Chondrocyte (in vitro differentiated cells): ENCODE results near the gene TGFBR3. TPM values are rescaled to one million over a fixed set of nuclear protein-coding genes. Genes with fewer than 3 reads are reported as not detected.

ENCODE experiments used
- DNase-seq: peaks from one replicate; pipeline ENCODE4 v3.0.0; 2021; ENCODE audit warnings: mixed read lengths, low spot score
- H3K27ac Mint-ChIP-seq: one replicate; pipeline ENCODE4 v1.8.0; 2021; ENCODE audit warnings: mild to moderate bottlenecking, moderate library complexity, mixed read lengths; ENCODE audit not compliant: unreplicated experiment
- H3K27me3 Mint-ChIP-seq: 2 replicates; pipeline ENCODE4 v1.8.0; 2021; ENCODE audit warnings: low read depth, mixed read lengths
- H3K36me3 Mint-ChIP-seq: 2 replicates; pipeline ENCODE4 v1.8.0; 2021; ENCODE audit warnings: low read depth, mixed read lengths
- H3K4me1 Mint-ChIP-seq: 2 replicates; pipeline ENCODE4 v1.8.0; 2021; ENCODE audit warnings: low read depth, mild to moderate bottlenecking, mixed read lengths
- H3K4me3 Mint-ChIP-seq: one replicate; pipeline ENCODE4 v1.8.0; 2021; ENCODE audit warnings: mild to moderate bottlenecking, moderate library complexity, mixed read lengths; ENCODE audit not compliant: unreplicated experiment
- H3K9me3 Mint-ChIP-seq: 2 replicates; pipeline ENCODE4 v1.8.0; 2021; ENCODE audit warnings: low read depth, mixed read lengths
- total RNA-seq: library from RNA; stranded (reverse); gene quantifications from 3 replicates; pipeline ENCODE4 v1.2.1, GENCODE V29; 2021
- TF ChIP-seq, protein P1 (sequence below): fragments of 200-600 bp; sonication (generic); IDR thresholded peaks from 2 replicates; pipeline ENCODE4 v1.5.0; 2021; ENCODE audit warnings: antibody characterized with exemption, mild to moderate bottlenecking, moderate library complexity

The TGFBR3 gene
- total RNA-seq, 1 donor from 2014 or later, result 1.4 TPM

DNA sequence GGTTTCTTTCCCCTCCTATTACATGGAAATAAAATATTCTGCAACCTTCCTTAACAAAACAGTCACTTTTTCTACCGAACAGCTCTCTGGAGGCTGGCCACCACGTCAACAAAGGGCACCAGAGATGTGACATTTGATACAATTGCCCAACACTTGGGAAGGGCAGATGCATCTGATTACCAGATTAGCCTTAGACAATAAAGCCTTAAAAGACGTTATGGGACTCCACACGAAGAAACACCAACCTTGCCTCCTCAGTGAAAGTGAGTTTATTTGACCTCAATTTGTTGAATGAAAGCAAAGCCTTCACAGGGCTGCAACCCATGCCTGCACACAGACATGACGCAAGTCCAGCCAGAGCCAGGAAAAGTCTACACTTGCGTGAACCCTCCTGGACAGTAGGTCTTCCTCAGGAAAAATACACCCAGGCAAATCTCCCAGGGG is 136.1 kb downstream of the TGFBR3 start:
- no peak overlapping the region for H3K27ac Mint-ChIP-seq
- H3K27me3 Mint-ChIP-seq, result no peaks in the 10 kb centered on the region
- TF ChIP-seq, protein P1, sequence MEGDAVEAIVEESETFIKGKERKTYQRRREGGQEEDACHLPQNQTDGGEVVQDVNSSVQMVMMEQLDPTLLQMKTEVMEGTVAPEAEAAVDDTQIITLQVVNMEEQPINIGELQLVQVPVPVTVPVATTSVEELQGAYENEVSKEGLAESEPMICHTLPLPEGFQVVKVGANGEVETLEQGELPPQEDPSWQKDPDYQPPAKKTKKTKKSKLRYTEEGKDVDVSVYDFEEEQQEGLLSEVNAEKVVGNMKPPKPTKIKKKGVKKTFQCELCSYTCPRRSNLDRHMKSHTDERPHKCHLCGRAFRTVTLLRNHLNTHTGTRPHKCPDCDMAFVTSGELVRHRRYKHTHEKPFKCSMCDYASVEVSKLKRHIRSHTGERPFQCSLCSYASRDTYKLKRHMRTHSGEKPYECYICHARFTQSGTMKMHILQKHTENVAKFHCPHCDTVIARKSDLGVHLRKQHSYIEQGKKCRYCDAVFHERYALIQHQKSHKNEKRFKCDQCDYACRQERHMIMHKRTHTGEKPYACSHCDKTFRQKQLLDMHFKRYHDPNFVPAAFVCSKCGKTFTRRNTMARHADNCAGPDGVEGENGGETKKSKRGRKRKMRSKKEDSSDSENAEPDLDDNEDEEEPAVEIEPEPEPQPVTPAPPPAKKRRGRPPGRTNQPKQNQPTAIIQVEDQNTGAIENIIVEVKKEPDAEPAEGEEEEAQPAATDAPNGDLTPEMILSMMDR, result no peak
- DNase-seq, result no peak
- H3K36me3 Mint-ChIP-seq, result no peaks in the 10 kb centered on the region
- H3K9me3 Mint-ChIP-seq, result peaks cover 16% of the 10 kb centered on the region
- H3K4me3 Mint-ChIP-seq, result no peak overlapping the region
- peaks cover 22% of the 10 kb centered on the region for H3K4me1 Mint-ChIP-seq

- Mint-ChIP-seq H3K4me1 (peaks cover 28% of the 10 kb centered on the region), H3K27me3 (no peaks in the 10 kb centered on the region), H3K4me3 (no peak overlapping the region), H3K36me3 (no peaks in the 10 kb centered on the region), H3K9me3 (peaks cover 16% of the 10 kb centered on the region), H3K27ac (no peak overlapping the region)
- TF ChIP-seq, protein P1, result no peak
- DNase-seq, result no peak
Measured at GRCh38 chr1:91747666-91748065, 138.3 kb downstream of the TGFBR3 start.

DNA sequence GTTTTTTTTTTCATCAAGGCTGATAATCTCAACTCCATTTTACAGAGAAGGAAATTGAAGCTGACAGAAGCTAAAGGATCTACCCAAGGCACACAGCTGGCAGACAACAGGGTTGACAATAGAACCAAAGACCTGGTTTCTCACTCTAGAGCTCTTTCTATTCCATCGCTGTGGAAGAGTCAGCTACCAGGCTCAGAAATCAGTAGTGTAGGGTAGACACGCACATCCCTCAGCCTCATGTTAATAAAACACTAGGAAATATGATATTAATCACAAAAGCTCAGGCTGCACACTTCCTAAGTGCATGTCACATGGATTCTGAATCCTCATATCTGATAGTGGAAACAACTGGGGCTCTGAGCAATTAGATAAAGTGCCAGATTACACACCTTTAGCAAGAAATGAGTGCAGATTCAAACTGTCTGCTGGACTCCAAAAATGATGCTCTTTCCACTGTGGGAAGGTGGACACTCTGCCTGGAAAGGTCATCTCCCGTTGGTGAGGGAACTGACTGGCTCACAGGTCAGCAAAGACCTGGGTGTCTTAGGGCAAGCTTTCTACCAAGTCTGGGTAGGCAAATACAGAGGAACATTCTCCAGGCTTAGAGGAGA is 139.1 kb downstream of the TGFBR3 start:
- peaks cover 30% of the 10 kb centered on the region for H3K4me1 Mint-ChIP-seq
- H3K9me3 Mint-ChIP-seq, result peaks cover 16% of the 10 kb centered on the region
- no peaks in the 10 kb centered on the region for H3K36me3 Mint-ChIP-seq
- no peak overlapping the region for H3K27ac Mint-ChIP-seq
- H3K27me3 Mint-ChIP-seq, result no peaks in the 10 kb centered on the region
- TF ChIP-seq, protein P1, result no peak
- H3K4me3 Mint-ChIP-seq, result no peak overlapping the region
- DNase-seq, result no peak

GRCh38 chr1:91745640-91746373 is 140.1 kb downstream of the TGFBR3 start:
- Mint-ChIP-seq H3K36me3 (no peaks in the 10 kb centered on the region), H3K4me3 (no peak overlapping the region)
- TF ChIP-seq, protein P1, result no peak

DNA sequence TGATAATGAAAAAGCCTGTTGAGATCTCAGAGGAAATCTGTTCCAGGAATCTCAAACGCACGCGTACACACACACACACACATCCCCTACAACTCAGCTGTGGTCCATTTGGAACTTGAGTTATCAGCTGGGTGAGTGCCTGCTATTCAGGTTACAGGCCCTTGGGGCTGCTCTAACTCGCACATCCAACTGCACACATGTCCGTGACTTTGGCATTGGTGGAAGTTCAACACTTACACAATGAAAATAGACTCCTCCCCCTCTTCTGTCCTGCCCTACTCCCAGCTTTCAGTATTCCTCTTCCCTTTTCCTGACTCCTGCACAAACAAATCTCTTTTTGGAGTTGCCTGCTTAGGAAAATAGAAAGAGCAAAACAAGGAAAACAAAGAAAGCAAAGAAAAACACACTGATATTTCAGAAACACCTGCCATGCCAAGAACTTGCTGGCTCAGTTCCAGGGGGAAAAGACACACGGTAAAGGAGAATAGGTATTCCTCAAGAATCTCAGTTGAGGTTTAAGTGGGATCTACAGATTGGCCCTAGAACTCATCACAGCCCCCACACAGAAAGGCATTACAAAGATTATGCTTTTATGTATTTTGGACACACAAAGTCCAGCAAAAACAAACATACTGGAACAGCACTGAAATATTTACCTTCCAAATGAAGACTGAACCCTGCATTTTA is 140.9 kb downstream of the TGFBR3 start:
- no peak for DNase-seq
- H3K4me3 Mint-ChIP-seq, result no peak overlapping the region
- TF ChIP-seq, protein P1, result no peak
- no peaks in the 10 kb centered on the region for H3K27me3 Mint-ChIP-seq
- peaks cover 15% of the 10 kb centered on the region for H3K4me1 Mint-ChIP-seq
- no peaks in the 10 kb centered on the region for H3K36me3 Mint-ChIP-seq
- peaks cover 16% of the 10 kb centered on the region for H3K9me3 Mint-ChIP-seq
- H3K27ac Mint-ChIP-seq, result no peak overlapping the region

More at GRCh38 chr1:91745640-91746373, 140.1 kb downstream of the TGFBR3 start:
- H3K9me3 Mint-ChIP-seq, result peaks cover 16% of the 10 kb centered on the region
- H3K4me1 Mint-ChIP-seq, result peaks cover 22% of the 10 kb centered on the region
- no peak overlapping the region for H3K27ac Mint-ChIP-seq
- H3K27me3 Mint-ChIP-seq, result no peaks in the 10 kb centered on the region
- DNase-seq, result no peak
